Caki2 (cell line): ENCODE data around the gene MLEC. TPM values are rescaled to one million over a fixed set of nuclear protein-coding genes. Genes with fewer than 3 reads are reported as not detected.
A peak's percentile ranks its signal among the peaks of the same experiment; 100 is the strongest.

Experiments used
- DNase-seq: peaks from one replicate; pipeline ENCODE4 v3.0.0-alpha.2; 2015; ENCODE audit warnings: low read depth
- in situ Hi-C: cut with HindIII; loops from 2 replicates; pipeline ENCODE4 v1.10.0; 2016; ENCODE audit warnings: low sequenced_read_pairs, low pct_unique_long_range_greater_than_20kb, mixed read lengths
- total RNA-seq: library from RNA; depleted of rRNA; stranded (reverse); fragments of >200 nt; shearing (Covaris generic); gene quantifications from 2 replicates; pipeline ENCODE4 v1.2.3, GENCODE V29; 2014; ENCODE audit warnings: low replicate concordance

The MLEC gene
- total RNA-seq, 1 experiment from 2014 or later, result 80.6 TPM

- peak; percentile 99 for DNase-seq
- in situ Hi-C loops, result no loop called here
Observed at GRCh38 chr12:120686151-120686689, 729 bp upstream of the MLEC start.

GRCh38 chr12:120687578-120688289 is 785 bp downstream of the MLEC start:
- DNase-seq, result peak; percentile 19
- in situ Hi-C loops, result no loop called here

- in situ Hi-C loops, result no loop called here
- peak; percentile 27 for DNase-seq
Observed at GRCh38 chr12:120688527-120689071, 1.6 kb downstream of the MLEC start.

GRCh38 chr12:120689397-120690082 is 2.6 kb downstream of the MLEC start:
- no peak for DNase-seq
- in situ Hi-C loops, result no loop called here

DNA sequence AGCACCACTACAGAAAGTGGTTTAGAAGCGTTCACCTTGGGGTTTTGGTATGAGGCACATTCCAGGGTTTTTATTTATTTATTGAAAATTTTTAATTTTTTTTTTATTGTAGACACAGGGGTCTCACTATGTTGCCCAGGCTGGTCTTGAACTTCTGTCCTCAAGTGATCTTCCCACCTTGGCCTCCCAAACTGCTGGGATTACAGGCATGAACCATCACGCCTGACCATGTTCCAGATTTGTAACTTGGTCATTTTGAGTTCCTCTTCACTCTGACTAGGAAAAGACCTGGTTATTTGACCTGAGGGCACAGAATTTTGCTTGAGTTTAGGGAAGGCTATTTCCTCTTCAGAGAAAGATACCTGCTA is 3.1 kb downstream of the MLEC start:
- DNase-seq, result no peak
- in situ Hi-C loops, result no loop called here

- in situ Hi-C loops, result no loop called here
- DNase-seq, result no peak
Observed at GRCh38 chr12:120690978-120691377, 4.0 kb downstream of the MLEC start.

DNA sequence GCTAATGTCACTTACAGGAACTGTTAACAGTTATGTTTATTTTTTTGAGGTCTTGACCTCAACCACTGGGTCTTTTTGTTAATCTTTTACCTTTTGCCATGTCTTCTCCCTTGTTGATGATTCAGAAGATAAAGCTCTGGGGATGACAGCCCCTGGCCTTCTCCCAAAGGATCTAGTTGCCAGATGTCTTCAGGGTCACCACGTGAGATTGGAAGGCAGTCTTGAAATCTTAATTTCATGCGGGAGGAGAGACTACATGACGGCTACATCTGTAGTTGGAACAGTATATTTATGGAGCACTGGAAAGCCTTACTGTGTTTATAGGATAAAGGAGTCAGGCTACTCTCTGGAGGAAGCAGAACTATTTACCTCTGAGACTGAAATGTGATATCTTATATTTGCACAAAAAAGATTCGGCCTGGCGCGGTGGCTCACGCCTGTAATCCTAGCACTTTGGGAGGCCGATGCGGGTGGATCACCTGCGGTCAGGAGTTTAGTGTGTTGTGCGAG is 5.6 kb downstream of the MLEC start:
- DNase-seq, result peak; percentile 94
- in situ Hi-C loops, result no loop called here

- no peak for DNase-seq
- in situ Hi-C loops, result no loop called here
Observed at GRCh38 chr12:120693848-120694247, 6.9 kb downstream of the MLEC start.

GRCh38 chr12:120696626-120697025 is 9.7 kb downstream of the MLEC start:
- in situ Hi-C loops, result no loop called here
- no peak for DNase-seq

DNA sequence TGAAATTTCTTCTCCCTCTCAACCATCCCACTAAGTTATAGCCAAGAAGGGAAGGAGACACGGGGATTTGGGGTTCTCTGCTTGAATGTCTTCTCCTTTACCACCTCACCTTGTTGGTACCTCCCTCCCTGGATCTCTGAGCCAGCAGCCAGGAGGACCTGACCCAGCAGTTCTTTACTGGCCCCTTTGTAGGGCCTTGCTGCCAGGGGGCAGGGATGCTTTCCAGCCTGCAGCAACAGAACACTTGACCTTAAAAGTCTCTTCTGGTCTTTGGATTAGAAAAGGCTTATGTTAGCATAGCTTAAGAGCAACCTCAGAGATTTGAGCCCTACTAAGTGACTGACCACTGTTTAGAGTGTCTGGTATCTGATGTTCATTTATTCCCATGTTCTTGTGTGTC is 10.4 kb downstream of the MLEC start:
- in situ Hi-C loops, result no loop called here
- no peak for DNase-seq

DNA sequence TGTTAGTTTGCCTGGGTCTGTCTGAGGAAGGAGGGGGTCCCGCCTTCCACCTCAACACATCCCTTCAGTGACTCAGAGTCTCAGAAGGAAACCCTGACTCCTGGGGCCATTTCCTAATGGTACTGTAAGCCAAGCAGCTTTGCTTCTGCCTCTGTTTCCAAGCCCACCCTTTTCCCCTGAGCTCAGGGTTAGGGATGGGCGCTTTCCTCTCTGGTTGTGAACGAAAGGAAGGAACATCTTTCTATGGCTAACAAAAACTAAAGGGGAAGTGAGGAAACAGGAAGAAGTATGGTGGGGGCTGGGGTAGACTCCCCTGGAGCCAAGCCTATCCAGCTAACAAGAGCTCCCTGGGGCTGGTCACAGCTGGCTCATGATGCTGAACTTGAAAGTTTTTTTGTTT is 11.7 kb downstream of the MLEC start:
- in situ Hi-C loops, result no loop called here
- no peak for DNase-seq

DNA sequence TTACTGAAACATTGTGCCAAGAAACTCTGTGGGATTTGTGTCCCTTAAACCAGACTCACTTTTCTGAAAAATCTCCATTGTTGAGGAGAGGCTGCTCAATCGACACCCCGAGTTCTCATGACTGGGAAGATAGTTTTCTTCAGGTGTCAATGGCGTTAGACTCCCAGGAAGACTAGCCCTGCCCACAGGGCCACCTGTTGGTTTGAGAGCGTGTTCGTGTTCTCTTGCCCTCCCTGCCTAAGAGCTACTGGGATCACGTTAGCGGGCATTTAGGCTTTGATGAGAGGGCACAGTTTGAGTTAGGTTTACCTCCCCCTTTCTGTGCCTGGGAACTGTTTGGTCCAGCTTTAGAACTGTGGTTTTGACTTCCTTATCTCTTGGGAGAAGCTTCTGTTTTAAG is 12.6 kb downstream of the MLEC start:
- no peak for DNase-seq
- in situ Hi-C loops, result no loop called here

- in situ Hi-C loops, result no loop called here
- DNase-seq, result no peak
Observed at GRCh38 chr12:120700886-120701285, 13.9 kb downstream of the MLEC start.

GRCh38 chr12:120702637-120703036 is 15.7 kb downstream of the MLEC start:
- DNase-seq, result no peak
- in situ Hi-C loops, result no loop called here

DNA sequence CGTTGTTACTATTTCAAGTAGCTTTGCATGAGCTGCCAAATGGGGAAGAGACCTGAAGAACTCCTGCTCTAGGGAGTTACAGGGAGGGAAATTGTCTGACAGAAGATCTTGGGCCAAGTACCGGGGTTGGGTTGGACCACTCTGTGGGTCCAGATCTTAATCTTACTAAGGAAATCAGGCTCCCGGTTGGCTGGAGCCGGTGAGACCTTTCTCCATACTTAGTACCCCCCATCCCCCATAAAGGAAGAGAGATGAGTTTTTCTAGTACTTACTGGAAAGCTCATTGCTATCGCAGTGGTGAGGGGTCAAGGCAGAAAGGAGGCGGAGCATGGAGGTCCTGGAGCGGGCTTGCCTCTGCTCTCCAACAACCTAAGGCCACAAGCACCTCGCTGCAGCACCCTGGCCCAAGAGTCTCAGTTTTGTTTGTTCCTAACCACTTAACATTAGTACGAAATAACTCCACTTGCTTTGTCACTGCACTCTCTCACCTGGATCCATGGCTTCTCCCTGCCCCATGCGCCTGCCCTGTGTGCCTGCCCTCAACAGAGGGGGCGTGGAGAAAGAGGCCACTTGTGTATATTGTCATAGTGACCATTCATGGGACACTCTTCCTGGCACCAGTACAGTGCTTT is 16.5 kb downstream of the MLEC start:
- in situ Hi-C loops, result no loop called here
- no peak for DNase-seq

DNA sequence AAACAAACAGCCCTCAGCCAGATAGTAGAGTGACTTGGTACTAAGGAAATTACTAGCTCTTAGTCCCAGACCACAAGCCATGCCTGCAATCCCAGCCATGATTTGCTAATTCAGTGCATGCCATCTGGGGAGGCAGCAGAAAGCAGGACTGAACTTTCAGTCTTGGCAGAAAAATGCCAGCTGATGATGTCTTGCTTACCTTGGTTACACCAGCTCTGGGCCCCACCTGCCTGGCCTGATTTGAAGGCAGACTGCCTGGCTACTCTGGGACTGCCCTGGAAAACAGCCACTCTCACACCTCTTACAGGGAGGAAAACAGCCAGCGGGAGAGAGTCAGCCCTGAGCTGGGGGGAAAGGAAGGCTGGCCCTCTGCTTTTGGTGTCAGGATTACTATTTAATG is 18.7 kb downstream of the MLEC start:
- in situ Hi-C loops, result no loop called here
- DNase-seq, result no peak

- in situ Hi-C loops, result no loop called here
Observed at GRCh38 chr12:120706029-120706428, 19.1 kb downstream of the MLEC start.

GRCh38 chr12:120708651-120709050 is 21.7 kb downstream of the MLEC start:
- DNase-seq, result no peak
- in situ Hi-C loops, result no loop called here

More at GRCh38 chr12:120706029-120706428, 19.1 kb downstream of the MLEC start:
- DNase-seq, result no peak
